ENCODE measurements around the gene PLCL1. TPM values are rescaled to one million over a fixed set of nuclear protein-coding genes. Genes with fewer than 3 reads are reported as not detected.

Gene PLCL1
- total RNA-seq, 1 experiment from 2014 or later: 0.07 TPM

DNA sequence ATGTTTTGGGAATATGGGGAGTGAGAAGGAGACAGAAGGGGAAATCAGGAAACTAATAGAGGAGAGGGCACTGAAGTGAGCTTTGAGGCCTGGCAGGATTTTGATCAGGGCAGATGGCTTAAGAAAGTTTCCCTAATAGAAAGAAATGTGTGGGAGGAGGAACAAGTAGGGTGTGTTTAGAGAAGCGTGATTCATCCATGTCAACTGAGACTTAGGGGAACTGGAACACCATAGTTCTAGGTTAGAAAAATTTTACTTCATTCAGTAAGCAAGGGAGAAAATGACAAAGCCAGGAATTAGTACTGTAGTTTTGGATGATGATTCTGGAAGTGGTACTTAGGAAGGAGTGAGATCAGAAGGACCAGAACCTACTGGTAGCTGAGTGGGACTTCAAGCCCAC is 296.0 kb downstream of the PLCL1 start:
- BruUV-seq (replicated peaks): no TSS peak
- H3K27ac ChIP-seq (ENCODE audit: low read depth, low read length): no peak overlapping the region

DNA sequence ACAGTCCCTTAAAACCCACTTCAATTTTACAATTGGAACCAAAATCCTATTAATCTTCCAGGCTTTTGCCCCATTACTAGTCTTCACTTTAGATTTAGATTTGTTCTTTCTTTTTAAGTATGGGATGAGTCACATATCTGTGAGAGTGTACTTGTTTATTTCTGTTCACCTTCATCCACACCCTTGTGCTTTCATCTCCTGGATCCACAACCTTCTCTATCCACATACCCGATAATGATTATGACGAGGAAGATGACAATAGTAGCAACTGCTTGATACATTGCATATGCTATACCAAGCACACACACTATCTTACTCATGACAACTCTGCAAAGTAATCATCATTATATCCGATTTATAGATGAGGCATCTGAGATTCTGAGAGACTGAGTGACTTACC is 297.3 kb downstream of the PLCL1 start:
- ChIA-PET CTCF (no interaction called here), POLR2A (no interaction called here), RAD21 (ENCODE audit: low non-redundant PET in 1 of 2, low total read pairs in 2 of 2, uncharacterized antibody in 2 of 2, unreplicated experiment in 2 of 2) (no interaction called here)
- TF ChIP-seq POLR2A (IDR thresholded peaks at IDR 0.05; ENCODE audit: borderline replicate concordance, extremely low read depth, insufficient read depth, insufficient read length) (no peak), SP1 (IDR thresholded peaks at IDR 0.05; ENCODE audit: low read depth) (no peak), CEBPB (IDR thresholded peaks at IDR 0.05; ENCODE audit: low read depth) (no peak), EZH2phosphoT487 (IDR thresholded peaks at IDR 0.05; ENCODE audit: borderline replicate concordance) (no peak), ATF3 (IDR thresholded peaks at IDR 0.05) (no peak), MAX (IDR thresholded peaks at IDR 0.05) (no peak)
- Histone ChIP-seq H3K4me1 (ENCODE audit: control insufficient read depth in 1 of 2, insufficient read depth in 2 of 2, low read length in 2 of 2) (no peaks in the 10 kb centered on the region), H3K4me3 (replicated peaks in 1 of 2; ENCODE audit: low read depth in 1 of 2, low read length in 2 of 2) (no peak overlapping the region), H3K4me2 (ENCODE audit: low read length) (no peak overlapping the region), H3K9ac (ENCODE audit: low read length) (no peak overlapping the region), H2AFZ (ENCODE audit: low read depth, low read length, poor library complexity, severe bottlenecking) (no peak overlapping the region), H4K20me1 (ENCODE audit: insufficient read depth) (no peaks in the 10 kb centered on the region), H3K27me3 (ENCODE audit: insufficient read depth, low read length) (0 out of 2 replicates have a peak, but pooled peaks cover 13% of the 10 kb centered on the region), H3K9me2 (ENCODE audit: insufficient read depth) (no peaks in the 10 kb centered on the region), H3K27ac (ENCODE audit: low read depth, low read length) (no peak overlapping the region), H3K36me3 (ENCODE audit: control insufficient read depth in 1 of 2, insufficient read depth in 2 of 2, low read length in 2 of 2) (no peaks in the 10 kb centered on the region), H3K9me3 (ENCODE audit: control insufficient read depth in 1 of 2, insufficient read depth in 1 of 2, low read depth in 1 of 2, low read length in 2 of 2) (no peaks in the 10 kb centered on the region), H3K79me2 (ENCODE audit: insufficient read depth, low read length) (no peaks in the 10 kb centered on the region)
- intact Hi-C loops (cut with micrococcal nuclease): no loop called here
- no TSS peak for BruUV-seq (replicated peaks)
- DNase-seq (ENCODE audit: low read depth, low spot score): no peak
- ATAC-seq: no peak

More for the DNA sequence above, 296.0 kb downstream of the PLCL1 start:
- no peak for ATAC-seq
- Histone ChIP-seq H3K36me3 (ENCODE audit: control insufficient read depth in 1 of 2, insufficient read depth in 2 of 2, low read length in 2 of 2) (no peaks in the 10 kb centered on the region), H3K4me2 (ENCODE audit: low read length) (no peak overlapping the region), H3K9ac (ENCODE audit: low read length) (no peak overlapping the region), H3K4me3 (replicated peaks in 1 of 2; ENCODE audit: low read depth in 1 of 2, low read length in 2 of 2) (no peak overlapping the region), H3K27me3 (ENCODE audit: insufficient read depth, low read length) (0 out of 2 replicates have a peak, but pooled peaks cover 16% of the 10 kb centered on the region), H3K9me3 (ENCODE audit: control insufficient read depth in 1 of 2, insufficient read depth in 1 of 2, low read depth in 1 of 2, low read length in 2 of 2) (no peaks in the 10 kb centered on the region), H2AFZ (ENCODE audit: low read depth, low read length, poor library complexity, severe bottlenecking) (no peak overlapping the region), H3K9me2 (ENCODE audit: insufficient read depth) (no peaks in the 10 kb centered on the region), H4K20me1 (ENCODE audit: insufficient read depth) (no peaks in the 10 kb centered on the region), H3K4me1 (ENCODE audit: control insufficient read depth in 1 of 2, insufficient read depth in 2 of 2, low read length in 2 of 2) (no peaks in the 10 kb centered on the region), H3K79me2 (ENCODE audit: insufficient read depth, low read length) (no peaks in the 10 kb centered on the region)
- RAD21 ChIA-PET (ENCODE audit: low non-redundant PET in 1 of 2, low total read pairs in 2 of 2, uncharacterized antibody in 2 of 2, unreplicated experiment in 2 of 2): no interaction called here
- POLR2A ChIA-PET: no interaction called here
- DNase-seq (ENCODE audit: low read depth, low spot score): no peak
- no peak for TF ChIP-seq POLR2AphosphoS5 (IDR thresholded peaks at IDR 0.05; ENCODE audit: low read depth, low read length)
- no peak for TF ChIP-seq RAD21 (IDR thresholded peaks at IDR 0.05; ENCODE audit: low read depth)
- TF ChIP-seq ELF1 (IDR thresholded peaks at IDR 0.05; ENCODE audit: borderline replicate concordance, low read depth): no peak
- TF ChIP-seq EGR1 (IDR thresholded peaks at IDR 0.05; ENCODE audit: low read depth): no peak
- TF ChIP-seq ATF3 (IDR thresholded peaks at IDR 0.05): no peak
- intact Hi-C loops (cut with micrococcal nuclease): no loop called here
- CTCF ChIA-PET: no interaction called here

Measured in HCT116 (cell line).